Measurements from ENCODE around the gene FOXD1. TPM values are rescaled to one million over a fixed set of nuclear protein-coding genes. Genes with fewer than 3 reads are reported as not detected.
"Not testable (repeated sequence)": the region's sequence is repeated elsewhere in the genome, so short reads cannot be mapped to it uniquely, and the experiment has no call there.

Gene FOXD1
- polyA plus RNA-seq, 1 donor from 2014 or later: not detected

DNA sequence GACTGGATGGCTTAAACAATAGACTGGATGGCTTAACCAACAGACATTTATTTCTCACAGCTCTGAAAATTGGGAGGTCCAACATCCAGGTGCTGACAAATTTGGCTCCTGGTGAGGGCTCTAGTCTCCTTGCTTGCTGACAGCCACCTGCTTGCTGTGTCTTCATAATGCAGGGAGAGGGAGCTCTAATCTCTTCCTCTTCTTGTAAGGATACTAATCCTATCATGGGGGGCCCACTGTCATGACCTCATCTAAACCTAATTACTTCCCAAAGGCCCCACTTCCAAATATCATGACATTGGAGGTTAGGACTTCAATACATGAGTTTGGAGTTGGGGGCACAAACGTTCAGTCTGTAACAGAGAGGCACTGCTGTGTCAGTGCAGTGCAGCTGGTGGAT, 26.4 kb downstream of the FOXD1 start:
- H3K27me3 Mint-ChIP-seq: peaks cover 66% of the 10 kb centered on the region
- no peak overlapping the region for H3K4me3 Mint-ChIP-seq
- H3K36me3 Mint-ChIP-seq: no peaks in the 10 kb centered on the region
- no peak overlapping the region for H3K27ac Mint-ChIP-seq
- peaks cover 0 to 8% (median 5%) of the 10 kb centered on the region in 3 donors for H3K4me1 Mint-ChIP-seq
- peaks cover 2 to 7% (median 5%) of the 10 kb centered on the region in 3 donors for H3K9me3 Mint-ChIP-seq

DNA sequence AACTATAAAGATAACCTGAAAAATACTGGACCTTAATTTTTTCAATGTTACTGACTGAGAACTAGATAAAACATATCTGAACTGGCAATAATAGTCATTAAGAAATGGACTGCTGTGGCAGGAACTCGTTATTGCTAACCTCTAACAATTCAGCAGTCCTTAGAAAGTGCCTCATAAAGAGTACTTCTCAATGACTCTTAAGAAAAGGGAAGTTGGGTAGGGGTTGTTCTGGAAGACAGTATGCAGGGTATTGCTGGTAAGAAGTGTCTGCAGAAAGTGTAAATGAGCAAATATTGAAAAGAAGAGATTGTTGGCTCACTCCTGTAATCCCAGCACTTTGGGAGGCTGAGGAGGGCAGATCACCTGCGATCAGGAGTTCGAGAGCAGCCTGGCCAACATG, 27.9 kb downstream of the FOXD1 start:
- Mint-ChIP-seq H3K4me1 (peaks cover 0 to 8% (median 5%) of the 10 kb centered on the region in 3 donors), H3K27me3 (peaks cover 74% of the 10 kb centered on the region), H3K4me3 (peak overlapping the region in 1 of 4 donors; percentile 10)

DNA sequence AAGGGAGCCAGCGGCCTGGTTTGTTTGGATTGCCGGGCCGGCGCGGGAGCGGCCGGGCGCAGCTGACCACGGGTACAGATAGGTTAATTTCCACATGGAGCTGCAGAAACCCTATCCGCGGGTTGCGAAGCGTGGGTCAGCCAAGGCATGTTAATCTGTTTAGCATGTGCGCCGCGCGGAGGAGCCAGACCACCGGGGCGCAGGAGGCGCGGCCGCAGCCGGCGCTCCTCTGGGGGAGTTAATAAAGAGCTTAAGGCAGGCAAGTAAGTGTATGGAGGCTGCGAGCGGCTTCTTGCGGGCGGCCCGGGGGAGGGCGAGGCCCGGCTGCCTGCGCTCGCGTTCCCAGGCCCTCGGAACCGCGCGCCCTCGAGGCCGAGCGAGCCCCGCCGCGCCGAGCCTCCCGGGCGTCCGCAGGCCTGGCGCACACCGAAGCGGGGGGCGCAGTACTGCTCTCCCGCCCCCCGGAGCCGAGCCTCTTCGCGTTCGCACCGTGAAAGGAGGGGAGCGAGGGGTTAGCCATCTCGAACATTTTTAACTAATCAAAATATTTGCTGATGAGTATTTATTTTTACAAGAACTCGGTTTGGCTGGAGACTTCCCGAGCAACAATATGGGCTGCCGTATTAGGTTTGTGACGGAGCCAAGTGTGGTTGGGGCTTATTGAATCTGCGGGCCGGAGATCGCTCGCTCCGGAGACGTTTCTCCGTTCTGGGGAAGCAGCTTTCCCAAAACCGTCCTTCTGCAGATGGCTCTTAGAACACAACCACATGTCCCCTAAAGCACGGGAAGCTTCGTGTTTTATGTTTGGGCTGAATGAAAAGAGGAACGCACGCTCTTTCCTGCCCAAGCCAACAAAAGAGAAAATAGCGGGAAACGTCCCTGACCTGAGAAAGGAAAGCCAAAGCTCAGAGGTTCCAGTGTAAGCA, 28.8 kb downstream of the FOXD1 start:
- Mint-ChIP-seq H3K36me3 (no peaks in the 10 kb centered on the region), H3K4me1 (peaks cover 0 to 8% (median 5%) of the 10 kb centered on the region in 3 donors), H3K27ac (peak overlapping the region in 2 of 3 donors; percentile 54 to 68), H3K4me3 (peak overlapping the region in 3 of 4 donors; percentile 26 to 71 (median 66)), H3K27me3 (peaks cover 82% of the 10 kb centered on the region), H3K9me3 (peaks cover 5 to 9% (median 5%) of the 10 kb centered on the region in 3 donors)

More for the DNA sequence above, 27.9 kb downstream of the FOXD1 start:
- peaks cover 2 to 7% (median 5%) of the 10 kb centered on the region in 3 donors for H3K9me3 Mint-ChIP-seq
- no peaks in the 10 kb centered on the region for H3K36me3 Mint-ChIP-seq
- peak overlapping the region in 2 of 3 donors; percentile 54 to 63 for H3K27ac Mint-ChIP-seq

DNA sequence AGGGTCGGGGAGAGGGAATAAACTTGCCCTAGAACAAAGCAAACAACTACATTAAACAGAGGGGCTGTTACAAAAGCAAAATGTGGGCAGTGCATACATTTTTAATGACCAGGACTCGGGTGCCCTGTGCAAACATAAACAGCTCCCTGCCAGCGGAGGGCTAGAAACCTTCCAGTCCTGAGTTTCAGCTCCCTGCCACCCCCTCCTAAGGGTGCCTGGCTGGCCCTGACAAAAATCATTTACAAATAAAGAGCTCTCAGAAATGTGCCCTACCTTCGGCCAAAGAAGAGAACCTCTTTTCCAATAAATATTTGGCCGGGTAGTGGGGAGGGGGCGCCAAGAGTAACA, 29.5 kb downstream of the FOXD1 start:
- peaks cover 5 to 13% (median 9%) of the 10 kb centered on the region in 3 donors for H3K9me3 Mint-ChIP-seq
- H3K4me1 Mint-ChIP-seq: peaks cover 0 to 8% (median 5%) of the 10 kb centered on the region in 3 donors
- peak overlapping the region in 2 of 4 donors; percentile 21 to 26 for H3K4me3 Mint-ChIP-seq
- peak overlapping the region in 2 of 3 donors; percentile 44 to 68 for H3K27ac Mint-ChIP-seq
- H3K36me3 Mint-ChIP-seq: no peaks in the 10 kb centered on the region
- peaks cover 82% of the 10 kb centered on the region for H3K27me3 Mint-ChIP-seq

DNA sequence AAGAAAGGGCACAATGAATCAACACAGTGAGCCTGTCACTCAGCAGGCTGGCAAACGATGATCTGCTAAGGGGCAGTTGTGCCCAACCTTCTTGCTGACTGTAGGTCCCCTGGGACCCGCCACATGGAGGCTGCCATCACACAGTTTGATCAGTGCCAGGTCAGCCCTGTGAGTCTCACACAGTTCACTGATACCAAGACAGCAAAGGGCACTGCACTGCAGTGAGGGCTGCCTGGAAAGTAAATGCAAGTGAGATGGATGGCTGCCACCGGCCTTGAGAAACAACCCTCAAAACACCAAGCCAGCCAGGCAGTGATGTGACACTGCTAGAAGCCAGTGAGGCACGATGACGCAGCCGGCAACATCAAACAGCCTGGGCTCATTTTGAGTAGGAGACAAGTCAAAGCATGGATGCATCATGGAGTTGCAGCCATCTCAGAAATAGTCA, 30.3 kb downstream of the FOXD1 start:
- peaks cover 5 to 11% (median 9%) of the 10 kb centered on the region in 3 donors for H3K9me3 Mint-ChIP-seq
- H3K4me3 Mint-ChIP-seq: no peak overlapping the region
- H3K4me1 Mint-ChIP-seq: peaks cover 0 to 8% (median 5%) of the 10 kb centered on the region in 3 donors
- H3K27me3 Mint-ChIP-seq: peaks cover 79% of the 10 kb centered on the region
- H3K27ac Mint-ChIP-seq: peak overlapping the region in 1 of 3 donors; percentile 16
- no peaks in the 10 kb centered on the region for H3K36me3 Mint-ChIP-seq

DNA sequence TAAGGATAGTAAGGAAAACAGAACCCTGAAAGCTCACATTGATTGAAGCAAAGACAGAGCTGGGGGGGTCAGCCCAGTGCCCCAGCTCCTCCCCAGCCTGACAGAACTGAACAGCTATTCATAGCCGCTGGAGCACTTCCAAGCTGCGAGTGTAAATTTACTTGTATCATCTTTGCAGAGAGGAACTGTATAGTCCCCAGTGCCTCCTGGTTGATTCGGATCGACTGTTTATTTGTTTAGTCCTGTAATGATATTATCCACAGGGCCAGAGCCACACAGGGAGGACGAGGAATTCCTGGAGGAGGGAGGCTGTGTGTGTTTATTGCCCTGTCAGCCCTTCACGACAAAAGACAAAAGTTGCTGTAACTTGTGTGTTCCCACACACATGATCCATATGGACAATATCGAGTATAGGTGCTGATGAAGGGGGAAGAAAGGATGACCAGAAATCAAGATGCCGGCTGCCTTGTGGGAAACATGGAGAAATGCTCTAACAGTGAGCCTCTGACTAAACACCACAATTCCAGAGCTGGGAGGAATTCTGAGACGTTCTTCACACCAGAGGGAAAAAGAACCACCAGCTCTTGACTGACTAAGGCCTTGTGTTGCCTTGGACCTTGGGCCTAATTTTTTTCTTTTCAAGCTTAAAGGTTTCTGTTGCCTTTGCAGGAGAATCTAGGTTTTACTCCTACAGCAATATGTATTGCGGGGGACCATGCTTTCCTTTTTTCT, 31.1 kb downstream of the FOXD1 start:
- Mint-ChIP-seq H3K36me3 (no peaks in the 10 kb centered on the region), H3K9me3 (peaks cover 5 to 13% (median 9%) of the 10 kb centered on the region in 3 donors), H3K4me1 (peaks cover 0 to 8% (median 5%) of the 10 kb centered on the region in 3 donors), H3K27ac (no peak overlapping the region), H3K4me3 (no peak overlapping the region), H3K27me3 (peaks cover 77% of the 10 kb centered on the region)

DNA sequence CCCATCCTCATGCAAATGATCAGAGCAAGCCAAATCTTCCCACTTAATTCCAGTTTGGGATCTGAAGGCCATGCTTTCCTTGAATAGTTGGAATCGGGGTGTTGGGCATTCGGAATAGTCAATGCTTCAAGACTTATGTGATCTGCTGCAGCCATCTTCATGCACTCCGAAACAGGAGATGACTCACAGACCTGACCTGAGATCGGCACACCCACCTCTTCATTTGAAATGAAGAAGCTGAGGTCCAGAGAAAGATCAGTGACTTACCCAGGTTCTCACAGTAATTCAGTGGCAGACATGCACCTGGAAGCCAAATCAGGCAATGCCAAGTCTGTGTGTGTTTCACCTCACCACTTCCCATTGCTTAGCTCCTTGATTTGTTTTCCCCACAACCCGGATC, 33.0 kb downstream of the FOXD1 start:
- H3K36me3 Mint-ChIP-seq: no peaks in the 10 kb centered on the region
- no peak overlapping the region for H3K27ac Mint-ChIP-seq
- peaks cover 0 to 6% (median 3%) of the 10 kb centered on the region in 3 donors for H3K4me1 Mint-ChIP-seq
- peaks cover 61% of the 10 kb centered on the region for H3K27me3 Mint-ChIP-seq
- H3K9me3 Mint-ChIP-seq: peaks cover 4 to 12% (median 7%) of the 10 kb centered on the region in 3 donors
- no peak overlapping the region for H3K4me3 Mint-ChIP-seq

DNA sequence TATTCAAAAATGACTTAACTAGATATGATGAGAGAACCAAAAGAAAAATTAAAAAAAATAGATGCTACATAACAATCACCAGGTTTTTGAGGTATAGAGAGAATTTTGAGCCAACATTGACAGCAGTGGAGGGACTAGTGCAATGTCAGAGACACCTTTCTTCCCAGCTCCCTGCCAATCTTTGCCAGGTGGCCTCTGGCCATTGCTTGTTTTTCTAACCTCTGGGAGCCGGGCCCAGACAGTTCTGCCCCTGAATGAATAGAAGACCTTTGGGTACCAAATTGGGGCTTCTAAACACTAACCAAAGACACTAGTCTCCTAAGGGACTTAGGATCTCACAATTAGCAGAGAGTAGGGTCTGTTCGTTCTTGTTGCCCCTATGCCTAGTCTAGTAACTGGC, 33.4 kb downstream of the FOXD1 start:
- H3K36me3 Mint-ChIP-seq: no peaks in the 10 kb centered on the region

DNA sequence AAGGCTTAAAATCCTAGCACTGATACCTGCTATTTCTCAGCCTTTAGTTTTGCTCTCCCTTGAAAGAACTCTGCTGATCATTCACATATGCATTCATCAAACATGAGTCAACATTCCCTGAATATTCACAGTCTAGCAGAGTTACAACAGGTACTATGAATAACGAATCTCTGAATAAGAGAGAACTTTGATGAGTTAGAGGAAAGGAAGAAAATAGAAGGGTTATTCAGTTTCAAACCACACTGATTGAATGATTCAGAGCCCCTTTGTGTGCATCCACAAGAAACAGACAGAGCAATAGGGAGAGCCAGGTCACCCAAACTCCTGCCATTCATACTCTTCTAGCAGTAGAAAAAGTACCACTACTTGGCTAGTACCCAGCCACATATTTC, 36.0 kb downstream of the FOXD1 start:
- Mint-ChIP-seq H3K27me3 (peaks cover 36% of the 10 kb centered on the region), H3K27ac (no peak overlapping the region), H3K4me3 (no peak overlapping the region), H3K36me3 (no peaks in the 10 kb centered on the region), H3K9me3 (peaks cover 0 to 8% (median 7%) of the 10 kb centered on the region in 3 donors), H3K4me1 (no peaks in the 10 kb centered on the region)

More for the DNA sequence above, 33.4 kb downstream of the FOXD1 start:
- Mint-ChIP-seq H3K9me3 (peaks cover 0 to 8% (median 7%) of the 10 kb centered on the region in 3 donors), H3K27me3 (peaks cover 58% of the 10 kb centered on the region), H3K4me3 (no peak overlapping the region), H3K4me1 (peaks cover 0 to 3% (median 0%) of the 10 kb centered on the region in 3 donors), H3K27ac (no peak overlapping the region)

DNA sequence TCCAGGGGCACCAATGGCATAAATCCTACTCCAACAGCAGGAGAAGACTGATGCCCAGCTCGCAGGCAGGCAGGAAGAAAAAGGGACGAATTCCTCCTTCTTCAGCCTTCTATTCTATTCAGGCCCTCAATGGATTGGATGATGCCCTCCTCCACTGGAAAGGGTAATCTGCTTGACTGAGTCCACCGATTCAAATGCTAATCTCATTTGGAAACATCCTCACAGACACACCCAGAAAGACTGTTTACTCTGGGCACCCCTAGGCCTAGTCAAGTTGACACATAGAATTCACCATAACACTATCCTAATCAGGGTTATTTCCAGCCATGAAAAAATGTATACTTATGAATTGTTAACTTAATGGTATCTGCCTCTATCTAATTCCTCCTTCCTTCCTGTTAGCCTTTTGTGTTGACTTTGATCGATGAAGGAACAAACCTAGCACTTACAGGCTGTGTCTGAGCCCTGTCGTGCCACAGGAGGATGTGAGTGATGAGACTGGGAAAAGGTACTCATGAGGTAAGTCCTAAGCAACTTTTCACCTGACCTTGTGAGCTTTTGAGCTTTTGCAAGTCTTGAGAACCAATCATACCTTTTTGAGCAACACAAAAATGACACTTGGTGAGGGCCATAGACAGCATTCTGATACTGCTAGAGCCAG, 36.5 kb downstream of the FOXD1 start:
- Mint-ChIP-seq H3K27ac (no peak overlapping the region), H3K4me3 (no peak overlapping the region), H3K36me3 (no peaks in the 10 kb centered on the region), H3K27me3 (peaks cover 32% of the 10 kb centered on the region), H3K4me1 (no peaks in the 10 kb centered on the region), H3K9me3 (peaks cover 0 to 8% (median 7%) of the 10 kb centered on the region in 3 donors)

DNA sequence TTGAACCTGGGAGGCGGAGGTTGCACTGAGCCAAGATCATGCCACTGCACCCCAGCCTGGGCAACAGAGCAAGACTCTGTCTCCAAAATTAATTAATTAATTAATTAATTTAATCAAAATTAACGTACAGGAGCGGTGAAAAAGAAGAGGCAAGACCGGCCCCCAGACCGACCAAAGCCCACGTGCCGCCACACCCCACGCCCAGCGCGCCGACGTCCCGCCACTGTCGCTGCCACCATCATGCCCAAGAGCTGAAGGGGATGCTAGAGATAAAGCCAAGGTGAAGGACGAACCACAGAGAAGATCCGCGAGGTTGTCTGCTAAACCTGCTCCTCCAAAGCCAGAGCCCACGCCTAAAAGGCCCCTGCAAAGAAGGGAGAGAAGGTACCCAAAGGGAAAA, 38.6 kb downstream of the FOXD1 start:
- not testable (repeated sequence) for H3K36me3 Mint-ChIP-seq, H3K27ac Mint-ChIP-seq, H3K4me3 Mint-ChIP-seq, H3K4me1 Mint-ChIP-seq, H3K9me3 Mint-ChIP-seq
- H3K27me3 Mint-ChIP-seq: peaks cover 18% of the 10 kb centered on the region

DNA sequence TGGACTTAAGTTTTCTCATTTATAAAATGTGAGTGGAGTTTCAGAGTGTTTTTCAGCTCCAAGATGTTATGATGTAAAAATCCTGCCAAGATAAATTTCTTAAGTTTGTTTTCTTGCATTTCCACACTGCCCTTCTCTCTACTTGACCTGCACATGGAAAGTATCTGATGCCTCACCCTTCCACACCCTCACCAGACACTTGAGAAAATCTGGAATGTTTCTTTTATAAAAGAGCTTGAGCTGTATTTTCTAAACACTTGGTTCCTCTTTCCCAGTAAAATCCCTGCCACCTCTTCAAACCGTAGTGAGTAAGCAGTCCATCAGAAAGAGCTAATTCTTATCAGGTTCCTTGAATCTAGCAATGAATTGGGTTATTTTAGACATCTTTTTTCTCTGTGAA, 42.9 kb downstream of the FOXD1 start:
- Mint-ChIP-seq H3K36me3 (no peaks in the 10 kb centered on the region), H3K4me3 (no peak overlapping the region), H3K4me1 (no peaks in the 10 kb centered on the region), H3K27ac (no peak overlapping the region), H3K9me3 (no peaks in the 10 kb centered on the region), H3K27me3 (peaks cover 7% of the 10 kb centered on the region)

DNA sequence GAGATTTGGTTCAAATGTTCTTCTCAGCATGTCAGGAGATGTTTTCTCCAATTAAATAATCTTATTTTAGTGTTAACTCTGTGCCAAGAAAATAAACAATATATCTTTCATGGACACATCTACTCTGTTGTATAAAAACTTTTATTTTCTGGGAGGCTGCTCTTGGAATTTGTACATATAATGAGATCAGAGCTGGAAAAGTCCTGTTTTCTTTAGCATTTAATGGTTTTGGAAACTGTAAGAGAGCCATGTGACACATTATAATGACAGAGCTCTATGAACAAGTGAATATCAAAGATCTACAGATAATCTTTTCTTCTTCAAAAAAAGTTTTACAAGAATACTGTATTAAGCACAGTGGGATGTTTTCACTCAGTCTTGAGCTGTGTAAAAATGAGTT, 48.8 kb downstream of the FOXD1 start:
- Mint-ChIP-seq H3K36me3 (no peaks in the 10 kb centered on the region), H3K27me3 (peaks cover 10% of the 10 kb centered on the region), H3K27ac (no peak overlapping the region), H3K9me3 (no peaks in the 10 kb centered on the region), H3K4me1 (no peaks in the 10 kb centered on the region), H3K4me3 (no peak overlapping the region)

Measured in IgD-negative memory B cell (primary cell).